Stimulated activated memory B cell treated with anti-CD40 and anti-IgM and Interleukin-4, amounts not matched to agents 10 μg/mL and 1 μg/mL and 100 μg/mL, for 72 hours (primary cell): ENCODE results near the gene PLA2G4B.

Experiments
- ATAC-seq: fragments of 150-1000 bp; cut with Tn5 transposase; 2 replicates; pipeline ENCODE4 v1.10.0; 2021
- H3K27ac Mint-ChIP-seq: one replicate; pipeline ENCODE4 v1.8.0; 2022; ENCODE audit warnings: mild to moderate bottlenecking, mixed read lengths
- H3K27me3 Mint-ChIP-seq: one replicate; pipeline ENCODE4 v1.8.0; 2022; ENCODE audit warnings: mixed read lengths
- H3K36me3 Mint-ChIP-seq: one replicate; pipeline ENCODE4 v1.8.0; 2022; ENCODE audit warnings: mixed read lengths
- H3K4me1 Mint-ChIP-seq: one replicate; pipeline ENCODE4 v1.8.0; 2022; ENCODE audit warnings: mixed read lengths
- H3K4me3 Mint-ChIP-seq: one replicate; pipeline ENCODE4 v1.8.0; 2022; ENCODE audit warnings: mild to moderate bottlenecking, moderate library complexity, mixed read lengths
- H3K9me3 Mint-ChIP-seq: one replicate; pipeline ENCODE4 v1.8.0; 2022; ENCODE audit warnings: mixed read lengths

The PLA2G4B gene

DNA sequence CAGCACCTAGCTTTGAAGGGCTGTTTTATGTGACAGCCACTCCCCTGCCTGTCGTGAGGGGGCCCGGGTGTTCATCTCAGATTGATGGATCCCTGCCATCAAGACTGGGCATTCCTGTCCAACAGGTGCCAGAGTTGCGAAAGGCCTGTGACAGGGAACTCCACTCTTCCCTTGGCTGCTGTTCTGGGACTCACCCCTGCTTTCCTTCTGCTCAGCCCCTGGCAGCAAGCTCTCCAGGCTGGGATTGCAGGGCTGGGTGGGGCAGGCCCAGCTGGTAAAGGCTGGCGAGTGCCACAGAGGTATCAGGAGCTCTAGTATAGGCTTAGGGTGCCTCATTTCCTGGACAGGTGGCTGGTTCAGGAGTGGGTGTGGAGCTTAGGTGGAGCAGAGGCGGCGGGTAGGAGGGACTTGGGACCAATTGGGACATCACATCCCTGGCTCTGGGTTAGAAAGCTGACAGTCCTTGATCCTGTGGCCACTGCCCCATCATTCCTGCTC, at the start of gene PLA2G4B:
Gene PLA2G4B (plus strand): TSS at position 448 of the 498 bp plus-strand sequence. CDS start 67 bp downstream, outside the sequence.
- no peak within 1 kb of the TSS for H3K27ac Mint-ChIP-seq
- H3K27me3 Mint-ChIP-seq: no peaks in the 10 kb centered on the region
- ATAC-seq: no peak
- H3K9me3 Mint-ChIP-seq: no peaks in the 10 kb centered on the region
- H3K4me1 Mint-ChIP-seq: peaks cover 6% of the 10 kb centered on the region
- peaks cover 17% of the 10 kb centered on the region for H3K36me3 Mint-ChIP-seq
- no peak within 1 kb of the TSS for H3K4me3 Mint-ChIP-seq

- Mint-ChIP-seq H3K4me1 (peaks cover 54% of the 10 kb centered on the region), H3K4me3 (no peak overlapping the region), H3K36me3 (peaks cover 4% of the 10 kb centered on the region), H3K27ac (peak overlapping the region; percentile 36), H3K9me3 (no peaks in the 10 kb centered on the region), H3K27me3 (no peaks in the 10 kb centered on the region)
- ATAC-seq: no peak
Measured at GRCh38 chr15:41789236-41789635, 49.4 kb upstream of the PLA2G4B start.

DNA sequence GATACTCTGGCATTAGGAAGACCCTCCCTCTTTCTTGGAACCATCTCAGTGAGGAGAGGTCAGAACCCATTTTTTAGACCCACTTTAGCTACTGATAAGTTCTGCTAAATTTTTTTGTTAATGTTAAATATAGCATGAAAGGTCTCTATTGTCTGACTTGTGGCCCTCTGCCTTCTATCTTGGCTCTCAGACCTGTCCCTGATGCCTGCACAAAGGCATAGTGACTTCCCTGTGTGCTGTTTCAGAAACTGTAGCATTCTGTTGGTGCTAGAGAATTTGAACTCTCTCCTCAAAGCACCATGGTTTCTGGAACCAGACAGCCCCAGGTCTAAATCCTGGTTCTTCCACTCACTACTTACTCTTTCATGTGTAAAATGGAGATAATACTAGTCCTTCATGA, 49.0 kb upstream of the PLA2G4B start:
- H3K4me1 Mint-ChIP-seq: peaks cover 57% of the 10 kb centered on the region
- ATAC-seq: no peak
- no peaks in the 10 kb centered on the region for H3K9me3 Mint-ChIP-seq
- no peak overlapping the region for H3K4me3 Mint-ChIP-seq
- no peaks in the 10 kb centered on the region for H3K27me3 Mint-ChIP-seq
- H3K27ac Mint-ChIP-seq: peak overlapping the region; percentile 36
- peaks cover 4% of the 10 kb centered on the region for H3K36me3 Mint-ChIP-seq

DNA sequence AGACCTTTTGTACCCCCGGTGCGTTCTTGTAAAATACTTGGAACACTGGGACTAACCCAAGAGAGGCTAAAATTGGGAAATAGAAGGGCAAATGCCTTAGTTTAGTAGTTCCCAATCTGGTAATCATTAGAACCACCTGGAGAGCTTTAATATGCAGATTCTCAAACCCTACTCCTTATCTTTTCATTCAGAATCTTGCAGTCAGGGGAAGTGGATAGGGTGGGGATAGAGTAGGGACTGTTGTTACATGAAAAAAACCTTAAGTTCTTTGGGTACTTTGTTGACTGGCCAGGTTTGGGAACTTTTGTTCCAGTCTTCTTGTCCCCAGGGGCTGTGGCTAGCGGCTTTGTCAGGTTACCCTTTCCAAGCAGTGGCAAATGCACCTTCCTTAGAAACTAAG, 48.5 kb upstream of the PLA2G4B start:
- Mint-ChIP-seq H3K4me3 (no peak overlapping the region), H3K36me3 (peaks cover 6% of the 10 kb centered on the region), H3K27ac (peak overlapping the region; percentile 36), H3K4me1 (peaks cover 62% of the 10 kb centered on the region), H3K9me3 (no peaks in the 10 kb centered on the region), H3K27me3 (no peaks in the 10 kb centered on the region)
- no peak for ATAC-seq

- Mint-ChIP-seq H3K9me3 (no peaks in the 10 kb centered on the region), H3K4me1 (peaks cover 68% of the 10 kb centered on the region), H3K27me3 (no peaks in the 10 kb centered on the region), H3K4me3 (no peak overlapping the region), H3K36me3 (peaks cover 9% of the 10 kb centered on the region), H3K27ac (peak overlapping the region; percentile 36)
- peak; percentile 84 for ATAC-seq
Measured at GRCh38 chr15:41790756-41791546, 47.7 kb upstream of the PLA2G4B start.

- Mint-ChIP-seq H3K4me1 (peaks cover 74% of the 10 kb centered on the region), H3K9me3 (no peaks in the 10 kb centered on the region), H3K36me3 (peaks cover 9% of the 10 kb centered on the region), H3K27ac (peak overlapping the region; percentile 36), H3K27me3 (no peaks in the 10 kb centered on the region), H3K4me3 (no peak overlapping the region)
- ATAC-seq: no peak
Measured at GRCh38 chr15:41791547-41791937, 47.1 kb upstream of the PLA2G4B start.

GRCh38 chr15:41792000-41792637, 46.5 kb upstream of the PLA2G4B start:
- H3K4me1 Mint-ChIP-seq: peaks cover 78% of the 10 kb centered on the region
- no peaks in the 10 kb centered on the region for H3K9me3 Mint-ChIP-seq
- no peak overlapping the region for H3K4me3 Mint-ChIP-seq
- peaks cover 9% of the 10 kb centered on the region for H3K36me3 Mint-ChIP-seq
- H3K27ac Mint-ChIP-seq: peak overlapping the region; percentile 36
- H3K27me3 Mint-ChIP-seq: no peaks in the 10 kb centered on the region
- no peak for ATAC-seq

DNA sequence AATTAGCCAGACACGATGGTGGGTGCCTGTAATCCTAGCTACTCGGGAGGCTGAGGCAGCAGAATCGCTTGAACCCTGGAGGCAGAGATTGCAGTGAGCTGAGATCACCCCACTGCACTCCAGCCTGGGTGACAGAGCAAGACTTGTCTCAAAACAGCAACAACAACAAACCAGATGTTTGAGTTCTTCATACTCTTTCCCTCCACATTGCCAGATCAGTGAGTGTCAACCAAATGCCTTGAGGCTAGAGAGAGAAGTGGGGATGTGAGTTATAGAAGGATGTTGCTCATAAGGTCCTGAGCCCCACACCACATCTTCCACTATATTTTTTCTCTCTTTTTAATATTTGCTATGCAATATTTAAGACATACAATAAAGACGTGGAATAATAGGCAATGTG, 44.6 kb upstream of the PLA2G4B start:
- Mint-ChIP-seq H3K36me3 (peaks cover 9% of the 10 kb centered on the region), H3K27me3 (no peaks in the 10 kb centered on the region), H3K9me3 (no peaks in the 10 kb centered on the region), H3K4me3 (no peak overlapping the region), H3K4me1 (peaks cover 79% of the 10 kb centered on the region), H3K27ac (no peak overlapping the region)
- ATAC-seq: no peak

DNA sequence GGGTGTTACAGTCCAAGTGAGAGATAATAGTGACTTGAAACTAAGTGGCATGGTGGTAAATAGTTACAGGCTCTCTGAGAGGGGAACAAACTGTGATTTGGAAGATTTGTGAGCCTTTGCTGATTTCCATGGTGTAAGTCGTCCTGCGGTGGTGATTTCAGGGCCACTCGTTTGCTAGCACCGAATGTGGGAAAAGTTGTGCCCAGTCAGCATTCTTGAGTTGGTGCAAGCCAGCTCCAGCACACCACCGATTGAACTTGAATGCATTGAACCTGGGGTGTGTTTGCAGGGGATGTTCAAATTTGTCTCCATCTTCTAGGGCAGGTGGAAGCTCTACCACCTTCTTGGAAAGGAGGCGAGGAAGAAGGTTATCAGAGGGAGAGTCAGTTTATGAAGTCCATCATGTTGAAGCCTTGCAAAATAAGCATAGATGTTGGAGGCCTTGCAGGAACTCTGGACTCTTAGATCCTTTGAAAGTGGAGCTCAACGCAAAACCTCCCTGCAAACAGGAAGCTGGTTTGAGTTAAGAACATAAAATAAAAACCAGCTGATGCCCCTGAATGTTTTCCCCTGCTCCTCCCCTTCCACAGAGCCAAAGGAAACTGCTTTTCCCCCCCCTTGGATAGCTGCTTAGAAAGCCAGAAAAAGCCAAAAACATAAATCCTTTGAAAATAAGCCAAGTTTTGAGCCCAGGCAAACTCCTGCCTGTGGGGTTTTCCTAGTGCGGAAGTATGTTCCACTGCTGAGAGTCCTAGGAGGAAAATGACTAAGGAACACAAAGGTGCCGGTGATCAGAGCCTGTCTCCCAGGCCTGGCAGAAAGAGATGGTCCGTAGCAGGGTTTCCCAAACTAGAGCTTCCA, 42.4 kb upstream of the PLA2G4B start:
- ATAC-seq: no peak
- Mint-ChIP-seq H3K36me3 (peaks cover 27% of the 10 kb centered on the region), H3K4me1 (peaks cover 73% of the 10 kb centered on the region), H3K4me3 (no peak overlapping the region), H3K27ac (peak overlapping the region; percentile 57), H3K27me3 (no peaks in the 10 kb centered on the region), H3K9me3 (no peaks in the 10 kb centered on the region)

GRCh38 chr15:41797201-41797944, 41.3 kb upstream of the PLA2G4B start:
- Mint-ChIP-seq H3K9me3 (no peaks in the 10 kb centered on the region), H3K27me3 (no peaks in the 10 kb centered on the region), H3K36me3 (peaks cover 28% of the 10 kb centered on the region), H3K4me1 (peaks cover 63% of the 10 kb centered on the region), H3K27ac (peak overlapping the region; percentile 57), H3K4me3 (no peak overlapping the region)
- ATAC-seq: peak; percentile 29

DNA sequence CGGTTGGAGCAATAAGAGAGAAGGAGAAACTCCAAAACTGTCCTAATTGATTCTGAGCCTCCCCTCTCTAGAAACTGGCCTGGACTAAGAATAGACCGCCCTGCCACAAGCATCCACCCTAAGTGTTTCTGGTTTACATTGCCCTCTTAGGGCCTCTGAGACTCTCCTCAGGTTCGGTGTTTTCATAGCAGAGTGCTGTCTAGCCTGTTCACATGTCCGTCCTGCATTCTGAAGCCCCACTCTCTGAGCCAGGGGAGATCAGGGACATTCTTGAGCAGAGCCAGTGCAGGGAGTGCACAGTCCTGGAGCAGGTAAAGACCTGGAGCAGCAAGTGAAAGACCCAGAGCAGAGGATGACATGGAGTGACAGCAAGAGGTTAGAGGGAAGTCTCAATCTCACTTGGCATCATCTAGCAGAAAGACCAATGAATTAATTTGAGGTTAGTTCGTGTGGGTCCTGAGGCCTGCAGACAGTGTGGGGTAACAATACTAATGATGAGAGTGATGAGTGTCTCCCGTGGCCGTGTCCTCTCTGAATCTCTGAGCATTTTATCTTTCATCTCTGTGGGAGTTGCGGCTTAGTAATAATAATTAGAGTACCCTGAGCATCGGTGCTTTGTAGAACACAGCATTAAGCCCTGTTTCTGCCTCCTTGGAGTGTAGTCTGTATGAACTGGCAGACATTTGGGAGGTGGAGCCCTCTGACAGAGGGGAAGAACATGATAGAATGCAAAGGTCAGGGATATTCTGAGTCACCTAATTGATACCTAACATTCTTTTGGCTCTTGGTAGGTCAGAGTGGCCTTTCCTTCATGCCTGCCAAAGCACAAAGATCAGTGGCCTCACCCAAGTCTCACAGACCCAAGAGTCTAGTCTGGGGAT, 39.8 kb upstream of the PLA2G4B start:
- H3K9me3 Mint-ChIP-seq: no peaks in the 10 kb centered on the region
- H3K4me3 Mint-ChIP-seq: no peak overlapping the region
- H3K4me1 Mint-ChIP-seq: peaks cover 58% of the 10 kb centered on the region
- H3K36me3 Mint-ChIP-seq: peaks cover 27% of the 10 kb centered on the region
- peak overlapping the region; percentile 84 for H3K27ac Mint-ChIP-seq
- ATAC-seq: peak; percentile 90
- H3K27me3 Mint-ChIP-seq: no peaks in the 10 kb centered on the region

- Mint-ChIP-seq H3K9me3 (no peaks in the 10 kb centered on the region), H3K4me3 (peak overlapping the region; percentile 18), H3K27ac (peak overlapping the region; percentile 84), H3K27me3 (no peaks in the 10 kb centered on the region), H3K36me3 (peaks cover 30% of the 10 kb centered on the region), H3K4me1 (peaks cover 59% of the 10 kb centered on the region)
- ATAC-seq: no peak
Measured at GRCh38 chr15:41799488-41799805, 39.2 kb upstream of the PLA2G4B start.

GRCh38 chr15:41801185-41801584, 37.5 kb upstream of the PLA2G4B start:
- no peaks in the 10 kb centered on the region for H3K27me3 Mint-ChIP-seq
- H3K27ac Mint-ChIP-seq: no peak overlapping the region
- no peak for ATAC-seq
- H3K4me3 Mint-ChIP-seq: no peak overlapping the region
- H3K36me3 Mint-ChIP-seq: peaks cover 32% of the 10 kb centered on the region
- peaks cover 45% of the 10 kb centered on the region for H3K4me1 Mint-ChIP-seq
- no peaks in the 10 kb centered on the region for H3K9me3 Mint-ChIP-seq

GRCh38 chr15:41801850-41802455, 36.7 kb upstream of the PLA2G4B start:
- Mint-ChIP-seq H3K4me1 (peaks cover 39% of the 10 kb centered on the region), H3K36me3 (peaks cover 35% of the 10 kb centered on the region), H3K4me3 (no peak overlapping the region), H3K27ac (no peak overlapping the region), H3K9me3 (no peaks in the 10 kb centered on the region), H3K27me3 (no peaks in the 10 kb centered on the region)
- ATAC-seq: no peak
